Endothelial cell of umbilical vein (primary cell): Measurements from ENCODE around the gene FARP1. TPM values are rescaled to one million over a fixed set of nuclear protein-coding genes. Genes with fewer than 3 reads are reported as not detected.

Source experiments
- BruUV-seq: library from RNA; stranded (reverse); fragments of 400-500 nt; replicated peaks from 2 replicates; lab custom pipeline; 2021; lab: Mats Ljungman, UMichigan
- CTCF ChIA-PET: fragments of 300-600, 350-600 bp; sonication (Branson Sonifier 250); formaldehyde crosslinking; loops from one replicate; lab custom pipeline; 2021; ENCODE audit warnings: antibody characterized with exemption, inconsistent platforms; lab: Charles Lee
- POLR2A ChIA-PET: fragments of 300-600, 350-600 bp; sonication (Branson Sonifier 250); formaldehyde crosslinking; loops from one replicate; lab custom pipeline; 2021; ENCODE audit warnings: antibody characterized with exemption, inconsistent platforms; lab: Charles Lee
- DNase-seq: peaks from one replicate; pipeline ENCODE4 v3.0.0-alpha.2; 2011; ENCODE audit warnings: low read depth, low spot score
- FAIRE-seq: peaks from 2 replicates; lab custom pipeline; 2011; peaks lifted over from hg19 to GRCh38; lab: Jason Lieb, UNC
- H2AFZ ChIP-seq: 2 replicates; pipeline ENCODE4 v1.6.0; 2012; ENCODE audit warnings: low read depth, low read length, control low read depth, inconsistent platforms
- H3K27ac ChIP-seq: 2 replicates; pipeline ENCODE4 v1.5.1; 2011; ENCODE audit warnings: low read depth, mild to moderate bottlenecking, control low read depth, low read length, moderate library complexity; ENCODE audit not compliant: insufficient read depth
- H3K27me3 ChIP-seq, 2 experiments: 2 replicates each; pipeline versions ENCODE4 v1.6.0 to v1.6.1; 2011; ENCODE audit warnings: low read length in 2 of 2, mixed read lengths in 1 of 2; ENCODE audit not compliant: control insufficient read depth in 2 of 2, insufficient read depth in 2 of 2
- H3K36me3 ChIP-seq, 2 experiments: 2 replicates in 1 of 2; 3 replicates in 1 of 2; pipeline ENCODE4 v1.5.1; 2011; ENCODE audit warnings: low read length in 2 of 2, mild to moderate bottlenecking in 1 of 2, moderate library complexity in 1 of 2; ENCODE audit not compliant: control insufficient read depth in 2 of 2, insufficient read depth in 2 of 2; ENCODE audit errors: extremely low read depth in 1 of 2
- H3K4me1 ChIP-seq: 3 replicates; pipeline ENCODE4 v1.5.1; 2011; ENCODE audit warnings: mild to moderate bottlenecking, low read length; ENCODE audit not compliant: control insufficient read depth, insufficient read depth; ENCODE audit errors: extremely low read depth
- H3K4me2 ChIP-seq: 2 replicates; pipeline ENCODE4 v1.6.1; 2011; ENCODE audit warnings: low read length, control low read depth, mixed read lengths; ENCODE audit not compliant: insufficient read depth
- H3K4me3 ChIP-seq, 3 experiments: fragments of 200-600 bp in 1 of 3; sonication (generic), shearing (Covaris generic) in 1 of 3; replicated peaks in 1 of 3; 2 replicates each; pipeline ENCODE4 v1.5.1; 2011 to 2016; ENCODE audit warnings: control low read depth in 3 of 3, low read length in 3 of 3, mild to moderate bottlenecking in 2 of 3, inconsistent platforms in 1 of 3, low read depth in 1 of 3, moderate library complexity in 1 of 3; ENCODE audit not compliant: insufficient read depth in 1 of 3
- H3K79me2 ChIP-seq: 2 replicates; pipeline ENCODE4 v1.6.0; 2012; ENCODE audit warnings: low read length, inconsistent platforms; ENCODE audit not compliant: control insufficient read depth, insufficient read depth
- H3K9ac ChIP-seq: replicated peaks from 2 replicates; pipeline ENCODE3; 2011; ENCODE audit warnings: low read length, control low read depth; ENCODE audit not compliant: insufficient read depth; ENCODE audit errors: extremely low read depth
- H3K9me1 ChIP-seq: replicated peaks from 3 replicates; pipeline ENCODE4 v1.6.0; 2011; ENCODE audit warnings: mild to moderate bottlenecking, low read length; ENCODE audit not compliant: control insufficient read depth, insufficient read depth; ENCODE audit errors: extremely low read depth
- H3K9me3 ChIP-seq: replicated peaks from 2 replicates; pipeline ENCODE4 v1.5.1; 2012; ENCODE audit warnings: low read length, inconsistent platforms; ENCODE audit not compliant: control insufficient read depth, insufficient read depth
- H4K20me1 ChIP-seq: replicated peaks from 2 replicates; pipeline ENCODE3; 2011; ENCODE audit warnings: mild to moderate bottlenecking, low read length; ENCODE audit not compliant: control insufficient read depth, insufficient read depth; ENCODE audit errors: extremely low read depth
- CTCF ChIP-seq, 2 donors: IDR thresholded peaks; 1 replicate in 1 of 2; 2 replicates in 1 of 2; pipeline ENCODE4 v1.5.1; 2011; ENCODE audit warnings: low read length in 2 of 2, mild to moderate bottlenecking in 2 of 2, moderate library complexity in 2 of 2, control low read depth in 1 of 2, inconsistent platforms in 1 of 2, low read depth in 1 of 2; ENCODE audit not compliant: insufficient read depth in 1 of 2; ENCODE audit errors: extremely low read depth in 1 of 2
- FOS ChIP-seq: IDR thresholded peaks from 2 replicates; pipeline ENCODE4 v1.6.1; 2011; ENCODE audit warnings: mild to moderate bottlenecking, low read length, moderate library complexity, borderline replicate concordance; ENCODE audit not compliant: insufficient read depth
- JUN ChIP-seq: IDR thresholded peaks from 2 replicates; pipeline ENCODE4 v1.6.1; 2011; ENCODE audit warnings: borderline replicate concordance, low read depth; ENCODE audit not compliant: insufficient read length, insufficient read depth
- MAX ChIP-seq: IDR thresholded peaks from 2 replicates; pipeline ENCODE4 v1.6.1; 2011; ENCODE audit not compliant: insufficient read depth, insufficient read length
- MYC ChIP-seq: IDR thresholded peaks from one replicate; pipeline ENCODE4 v1.6.1; 2011; ENCODE audit warnings: mild to moderate bottlenecking, low read depth, low read length
- POLR2A ChIP-seq: IDR thresholded peaks from 2 replicates; pipeline ENCODE4 v1.6.1; 2012; ENCODE audit warnings: low read depth, mild to moderate bottlenecking, control low read depth, low read length
- dilution Hi-C: fragments of 300-500 bp; cut with MboI; formaldehyde crosslinking; loops from one replicate; pipeline ENCODE4 v1.15.0; 2019; ENCODE audit warnings: low sequenced_read_pairs; ENCODE audit not compliant: extremely low pct_ligation_motif_present
- intact Hi-C: fragments of 100-400 bp; cut with micrococcal nuclease; formaldehyde crosslinking; loops from one replicate; pipeline ENCODE4 v1.10.0; 2022
- polyA plus RNA-seq, 4 experiments: library from polyadenylated mRNA; depleted of rRNA in 3 of 4; stranded (reverse) in 3 of 4; unstranded in 1 of 4; fragments of >200 nt; gene quantifications; 2 replicates each; pipeline versions ENCODE4 v1.2.1 to v1.2.3, GENCODE V29; 2011 to 2012; ENCODE audit warnings: missing spikeins in 1 of 4
- total RNA-seq: library from RNA; stranded (reverse); gene quantifications from 2 replicates; pipeline ENCODE4 v1.2.3, GENCODE V29; 2021

FARP1 gene
- total and polyA plus RNA-seq, 2 donors (not counting 3 experiments of a cell fraction or from before 2014, with no cell fraction given) = 19.0 to 77.7 TPM

- intact Hi-C loops (loop anchor here (5.0 kb wide), 1 partner anchor 269 kb away; the partner anchor contains the start of gene FARP1), dilution Hi-C loops (no loop called here)
- Histone ChIP-seq H3K9ac (no peak overlapping the region), H3K9me1 (no peaks in the 10 kb centered on the region), H3K4me2 (no peak overlapping the region), H3K79me2 (no peaks in the 10 kb centered on the region), H3K36me3 (peaks cover 0 to 2% of the 10 kb centered on the region in 2 experiments), H3K9me3 (no peaks in the 10 kb centered on the region), H3K27me3 (no peaks in the 10 kb centered on the region), H4K20me1 (no peaks in the 10 kb centered on the region), H3K4me3 (no peak overlapping the region), H3K4me1 (no peaks in the 10 kb centered on the region), H3K27ac (no peak overlapping the region), H2AFZ (no peak overlapping the region)
- BruUV-seq = no TSS peak
- CTCF ChIA-PET = no interaction called here
- TF ChIP-seq MYC (no peak), CTCF (IDR thresholded peaks at IDR 0.05; ENCODE audit: extremely low read depth in 1 of 2, insufficient read depth in 1 of 2, low read depth in 1 of 2, low read length in 2 of 2) (no peak), JUN (no peak), MAX (no peak), POLR2A (no peak), FOS (no peak)
- POLR2A ChIA-PET = no interaction called here
- no peak for DNase-seq
- no peak for FAIRE-seq
Measured at GRCh38 chr13:98411013-98411412, 268.1 kb downstream of the FARP1 start.
